ENCODE measurements around the gene SYNE1. TPM values are rescaled to one million over a fixed set of nuclear protein-coding genes. Genes with fewer than 3 reads are reported as not detected.

Gene SYNE1
- polyA plus RNA-seq, 1 donor from 2014 or later = 38.5 TPM

GRCh38 chr6:152189736-152190135 lies 447.4 kb downstream of the SYNE1 start:
- H4K20me1 ChIP-seq (ENCODE audit: insufficient read depth) = no peaks in the 10 kb centered on the region
- H3K9me3 ChIP-seq (ENCODE audit: low read length) = no peaks in the 10 kb centered on the region
- no peak overlapping the region for H2AFZ ChIP-seq (ENCODE audit: low read depth, low read length)
- no peak overlapping the region for H3K4me2 ChIP-seq (ENCODE audit: low read length)
- no peaks in the 10 kb centered on the region for H3K36me3 ChIP-seq (ENCODE audit: insufficient read depth, low read length)
- H3F3A ChIP-seq (ENCODE audit: insufficient read depth, low read length, poor library complexity, severe bottlenecking) = no peaks in the 10 kb centered on the region
- no peaks in the 10 kb centered on the region for H3K27me3 ChIP-seq (ENCODE audit: insufficient read depth, low read depth, low read length)
- no peaks in the 10 kb centered on the region for H3K9me2 ChIP-seq (ENCODE audit: insufficient read depth, low read length)
- no peaks in the 10 kb centered on the region for H3K79me2 ChIP-seq (replicated peaks; ENCODE audit: insufficient read depth, low read length)
- H3K27ac ChIP-seq (ENCODE audit: low read length) = no peak overlapping the region
- H3K4me3 ChIP-seq (ENCODE audit: low read length) = no peak overlapping the region
- no peak overlapping the region for H3K9ac ChIP-seq (ENCODE audit: low read length)
- TF ChIP-seq TAF1 (IDR thresholded peaks at IDR 0.05; ENCODE audit: low read depth) (no peak), POLR2AphosphoS5 (IDR thresholded peaks at IDR 0.05) (no peak), MXI1 (conservative IDR thresholded peaks at IDR 0.05; ENCODE audit: poor library complexity, severe bottlenecking) (no peak), EP300 (conservative IDR thresholded peaks at IDR 0.05; ENCODE audit: poor library complexity, severe bottlenecking) (no peak), RAD21 (conservative IDR thresholded peaks at IDR 0.05) (no peak), REST (IDR thresholded peaks at IDR 0.05; ENCODE audit: borderline replicate concordance) (no peak), SMC3 (conservative IDR thresholded peaks at IDR 0.05; ENCODE audit: poor library complexity) (no peak), CTCF (IDR thresholded peaks at IDR 0.05; ENCODE audit: poor library complexity, severe bottlenecking) (no peak), EZH2 (IDR thresholded peaks at IDR 0.05; ENCODE audit: borderline replicate concordance, insufficient read depth, low read length, poor library complexity, severe bottlenecking) (no peak)

- no peaks in the 10 kb centered on the region for H3K36me3 ChIP-seq (ENCODE audit: insufficient read depth, low read length)
- no peak overlapping the region for H3K9ac ChIP-seq (ENCODE audit: low read length)
- no peaks in the 10 kb centered on the region for H3K9me3 ChIP-seq (ENCODE audit: low read length)
- TF ChIP-seq SMC3 (conservative IDR thresholded peaks at IDR 0.05; ENCODE audit: poor library complexity) (no peak), POLR2AphosphoS5 (IDR thresholded peaks at IDR 0.05) (no peak), RAD21 (conservative IDR thresholded peaks at IDR 0.05) (no peak), EZH2 (IDR thresholded peaks at IDR 0.05; ENCODE audit: borderline replicate concordance, insufficient read depth, low read length, poor library complexity, severe bottlenecking) (no peak), REST (IDR thresholded peaks at IDR 0.05; ENCODE audit: borderline replicate concordance) (no peak), EP300 (conservative IDR thresholded peaks at IDR 0.05; ENCODE audit: poor library complexity, severe bottlenecking) (no peak), MXI1 (conservative IDR thresholded peaks at IDR 0.05; ENCODE audit: poor library complexity, severe bottlenecking) (no peak), CTCF (IDR thresholded peaks at IDR 0.05; ENCODE audit: poor library complexity, severe bottlenecking) (no peak), TAF1 (IDR thresholded peaks at IDR 0.05; ENCODE audit: low read depth) (no peak)
- no peaks in the 10 kb centered on the region for H4K20me1 ChIP-seq (ENCODE audit: insufficient read depth)
- H3K27me3 ChIP-seq (ENCODE audit: insufficient read depth, low read depth, low read length) = no peaks in the 10 kb centered on the region
- H3K4me2 ChIP-seq (ENCODE audit: low read length) = no peak overlapping the region
- H2AFZ ChIP-seq (ENCODE audit: low read depth, low read length) = no peak overlapping the region
- no peaks in the 10 kb centered on the region for H3K79me2 ChIP-seq (replicated peaks; ENCODE audit: insufficient read depth, low read length)
- H3F3A ChIP-seq (ENCODE audit: insufficient read depth, low read length, poor library complexity, severe bottlenecking) = no peaks in the 10 kb centered on the region
- H3K27ac ChIP-seq (ENCODE audit: low read length) = no peak overlapping the region
- H3K9me2 ChIP-seq (ENCODE audit: insufficient read depth, low read length) = no peaks in the 10 kb centered on the region
- H3K4me3 ChIP-seq (ENCODE audit: low read length) = no peak overlapping the region
Measured at GRCh38 chr6:152188011-152188410, 449.2 kb downstream of the SYNE1 start.
